Measurements from ENCODE around the gene CAPZA2. TPM values are rescaled to one million over a fixed set of nuclear protein-coding genes. Genes with fewer than 3 reads are reported as not detected.
A peak's percentile ranks its signal among the peaks of the same experiment; 100 is the strongest.

CAPZA2 gene
- total RNA-seq, 1 experiment from 2014 or later: 193 TPM

GRCh38 chr7:116857052-116857451, 5.3 kb upstream of the CAPZA2 start:
- DNase-seq (ENCODE audit: low spot score): no peak
- in situ Hi-C loops (cut with HindIII; ENCODE audit: low sequenced_read_pairs): no loop called here

- DNase-seq (ENCODE audit: low spot score): no peak
- in situ Hi-C loops (cut with HindIII; ENCODE audit: low sequenced_read_pairs): no loop called here
These were observed 3.1 kb upstream of the CAPZA2 start for GRCh38 chr7:116859323-116859722.

GRCh38 chr7:116861717-116862116, 670 bp upstream of the CAPZA2 start:
- in situ Hi-C loops (cut with HindIII; ENCODE audit: low sequenced_read_pairs): loop anchor here (5.0 kb wide), 1 partner anchor 36 kb away; no protein-coding TSS in a partner anchor
- DNase-seq (ENCODE audit: low spot score): no peak

GRCh38 chr7:116862951-116863670, 724 bp downstream of the CAPZA2 start:
- in situ Hi-C loops (cut with HindIII; ENCODE audit: low sequenced_read_pairs): loop anchor here (5.0 kb wide), 1 partner anchor 34 kb away; no protein-coding TSS in a partner anchor

GRCh38 chr7:116863936-116864500, 1.6 kb downstream of the CAPZA2 start:
- DNase-seq (ENCODE audit: low spot score): peak; percentile 8
- in situ Hi-C loops (cut with HindIII; ENCODE audit: low sequenced_read_pairs): loop anchor here (5.0 kb wide), 1 partner anchor 33 kb away; no protein-coding TSS in a partner anchor

More at GRCh38 chr7:116862951-116863670, 724 bp downstream of the CAPZA2 start:
- DNase-seq (ENCODE audit: low spot score): peak; percentile 26

- DNase-seq (ENCODE audit: low spot score): no peak
- in situ Hi-C loops (cut with HindIII; ENCODE audit: low sequenced_read_pairs): no loop called here
These were observed 8.8 kb downstream of the CAPZA2 start for GRCh38 chr7:116871061-116871700.

GRCh38 chr7:116872026-116872425, 9.6 kb downstream of the CAPZA2 start:
- in situ Hi-C loops (cut with HindIII; ENCODE audit: low sequenced_read_pairs): no loop called here

GRCh38 chr7:116873619-116874018, 11.2 kb downstream of the CAPZA2 start:
- DNase-seq (ENCODE audit: low spot score): no peak
- in situ Hi-C loops (cut with HindIII; ENCODE audit: low sequenced_read_pairs): no loop called here

More at GRCh38 chr7:116872026-116872425, 9.6 kb downstream of the CAPZA2 start:
- DNase-seq (ENCODE audit: low spot score): no peak

GRCh38 chr7:116876664-116877442, 14.5 kb downstream of the CAPZA2 start:
- in situ Hi-C loops (cut with HindIII; ENCODE audit: low sequenced_read_pairs): no loop called here
- DNase-seq (ENCODE audit: low spot score): no peak

- no peak for DNase-seq (ENCODE audit: low spot score)
- in situ Hi-C loops (cut with HindIII; ENCODE audit: low sequenced_read_pairs): no loop called here
These were observed 15.2 kb downstream of the CAPZA2 start for GRCh38 chr7:116877443-116878217.

GRCh38 chr7:116884691-116885090, 22.3 kb downstream of the CAPZA2 start:
- DNase-seq (ENCODE audit: low spot score): no peak
- in situ Hi-C loops (cut with HindIII; ENCODE audit: low sequenced_read_pairs): no loop called here

GRCh38 chr7:116885724-116886123, 23.3 kb downstream of the CAPZA2 start:
- in situ Hi-C loops (cut with HindIII; ENCODE audit: low sequenced_read_pairs): no loop called here
- DNase-seq (ENCODE audit: low spot score): no peak

- in situ Hi-C loops (cut with HindIII; ENCODE audit: low sequenced_read_pairs): no loop called here
These were observed 24.3 kb downstream of the CAPZA2 start for GRCh38 chr7:116886543-116887156.

GRCh38 chr7:116888895-116889294, 26.5 kb downstream of the CAPZA2 start:
- in situ Hi-C loops (cut with HindIII; ENCODE audit: low sequenced_read_pairs): no loop called here
- no peak for DNase-seq (ENCODE audit: low spot score)

More at GRCh38 chr7:116886543-116887156, 24.3 kb downstream of the CAPZA2 start:
- no peak for DNase-seq (ENCODE audit: low spot score)

- in situ Hi-C loops (cut with HindIII; ENCODE audit: low sequenced_read_pairs): loop anchor here (5.0 kb wide), 1 partner anchor 34 kb away; the partner anchor contains the start of gene CAPZA2
These were observed 33.5 kb downstream of the CAPZA2 start for GRCh38 chr7:116895849-116896248.

GRCh38 chr7:116897661-116898060, 35.3 kb downstream of the CAPZA2 start:
- peak; percentile 33 for DNase-seq (ENCODE audit: low spot score)
- in situ Hi-C loops (cut with HindIII; ENCODE audit: low sequenced_read_pairs): loop anchor here (5.0 kb wide), 1 partner anchor 35 kb away; the partner anchor contains the start of gene CAPZA2

More at GRCh38 chr7:116895849-116896248, 33.5 kb downstream of the CAPZA2 start:
- no peak for DNase-seq (ENCODE audit: low spot score)

- in situ Hi-C loops (cut with HindIII; ENCODE audit: low sequenced_read_pairs): loop anchor here (5.0 kb wide), 1 partner anchor 37 kb away; the partner anchor contains the start of gene CAPZA2
These were observed 36.9 kb downstream of the CAPZA2 start for GRCh38 chr7:116899308-116899707.

GRCh38 chr7:116901143-116901542, 38.8 kb downstream of the CAPZA2 start:
- DNase-seq (ENCODE audit: low spot score): no peak
- in situ Hi-C loops (cut with HindIII; ENCODE audit: low sequenced_read_pairs): no loop called here

More at GRCh38 chr7:116899308-116899707, 36.9 kb downstream of the CAPZA2 start:
- DNase-seq (ENCODE audit: low spot score): no peak

Data from G401 (cell line).